Karpas-422 (cell line): ENCODE results near the gene TCP11X2. TPM values are rescaled to one million over a fixed set of nuclear protein-coding genes. Genes with fewer than 3 reads are reported as not detected.
"Not testable (repeated sequence)": the region's sequence is repeated elsewhere in the genome, so short reads cannot be mapped to it uniquely, and the experiment has no call there.

Experiments used
- DNase-seq: peaks from one replicate; pipeline ENCODE4 v3.0.0-alpha.2; 2015
- H2AFZ ChIP-seq: fragments of 200-600 bp; sonication (generic); 2 replicates; pipeline ENCODE4 v1.6.1; 2014; ENCODE audit warnings: antibody characterized with exemption, low read length, mixed read lengths
- H3K27ac ChIP-seq: fragments of 200-600 bp; sonication (generic); 2 replicates; pipeline ENCODE4 v1.5.1; 2014; ENCODE audit warnings: mild to moderate bottlenecking, low read length, moderate library complexity
- H3K27me3 ChIP-seq: fragments of 200-600 bp; sonication (generic); 2 replicates; pipeline ENCODE4 v1.6.1; 2014; ENCODE audit warnings: low read length, mixed read lengths
- H3K36me3 ChIP-seq: fragments of 200-600 bp; sonication (generic); 2 replicates; pipeline ENCODE4 v1.6.1; 2014; ENCODE audit warnings: low read length, mixed read lengths; ENCODE audit not compliant: insufficient read depth
- H3K4me1 ChIP-seq: fragments of 200-600 bp; sonication (generic); 2 replicates; pipeline ENCODE4 v1.6.1; 2014; ENCODE audit warnings: mild to moderate bottlenecking, low read length, mixed read lengths
- H3K4me2 ChIP-seq: fragments of 200-600 bp; sonication (generic); 2 replicates; pipeline ENCODE4 v1.6.1; 2014; ENCODE audit warnings: low read length, low read depth, mild to moderate bottlenecking; ENCODE audit not compliant: poor library complexity, severe bottlenecking
- H3K4me3 ChIP-seq: fragments of 200-600 bp; sonication (generic); 2 replicates; pipeline ENCODE4 v1.5.1; 2014; ENCODE audit warnings: mild to moderate bottlenecking, antibody characterized with exemption, low read length, mixed read lengths
- H3K79me2 ChIP-seq: fragments of 200-600 bp; sonication (generic); 2 replicates; pipeline ENCODE4 v1.6.1; 2014; ENCODE audit warnings: mild to moderate bottlenecking, low read length, mixed read lengths
- H3K9ac ChIP-seq: fragments of 200-600 bp; sonication (generic); 2 replicates; pipeline ENCODE4 v1.6.0; 2014; ENCODE audit warnings: low read length
- H3K9me2 ChIP-seq: fragments of 200-600 bp; sonication (generic), shearing (Covaris generic); replicated peaks from 2 replicates; pipeline ENCODE4 v1.6.0; 2014; ENCODE audit warnings: mild to moderate bottlenecking, low read length, moderate library complexity; ENCODE audit not compliant: insufficient read depth
- H3K9me3 ChIP-seq: fragments of 300-700, 200-600 bp; sonication (generic); 2 replicates; pipeline ENCODE4 v1.6.1; 2014; ENCODE audit warnings: low read length, mixed read lengths
- H4K20me1 ChIP-seq: fragments of 200-600 bp; sonication (generic); 2 replicates; pipeline ENCODE4 v1.6.1; 2014; ENCODE audit warnings: mild to moderate bottlenecking, antibody characterized with exemption, low read length, low read depth; ENCODE audit not compliant: insufficient read depth
- total RNA-seq: library from RNA; depleted of rRNA; stranded (reverse); fragments of >200 nt; shearing (Covaris generic); gene quantifications from 2 replicates; pipeline ENCODE4 v1.2.3, GENCODE V29; 2014; ENCODE audit warnings: low replicate concordance; rRNA removed

TCP11X2 gene
- total RNA-seq, 1 experiment from 2014 or later = not detected

GRCh38 chrX:102458615-102459014 is 13.0 kb downstream of the TCP11X2 start:
- not testable (repeated sequence) for H3K36me3 ChIP-seq, H3K4me1 ChIP-seq, H4K20me1 ChIP-seq, DNase-seq, H3K4me3 ChIP-seq, H3K4me2 ChIP-seq, H3K9me3 ChIP-seq, H2AFZ ChIP-seq, H3K79me2 ChIP-seq, H3K9ac ChIP-seq, H3K27me3 ChIP-seq, H3K9me2 ChIP-seq, H3K27ac ChIP-seq

- H4K20me1 ChIP-seq, H3K4me2 ChIP-seq, H3K27ac ChIP-seq, H3K79me2 ChIP-seq, H3K9ac ChIP-seq, DNase-seq, H2AFZ ChIP-seq, H3K9me3 ChIP-seq, H3K36me3 ChIP-seq, H3K27me3 ChIP-seq, H3K4me1 ChIP-seq, H3K9me2 ChIP-seq, H3K4me3 ChIP-seq: not testable (repeated sequence)
Measured at GRCh38 chrX:102439908-102440307, 31.7 kb downstream of the TCP11X2 start, which contains the start of gene NXF2B. Gene NXF2B (minus strand): TSS chrX:102440008. CDS start chrX:102380036, 59,972 bp downstream.

- not testable (repeated sequence) for H3K9ac ChIP-seq, DNase-seq, H4K20me1 ChIP-seq, H3K4me2 ChIP-seq, H3K36me3 ChIP-seq, H2AFZ ChIP-seq, H3K79me2 ChIP-seq, H3K4me3 ChIP-seq, H3K9me2 ChIP-seq, H3K9me3 ChIP-seq, H3K27ac ChIP-seq, H3K27me3 ChIP-seq, H3K4me1 ChIP-seq
Measured at GRCh38 chrX:102414493-102414892, 57.1 kb downstream of the TCP11X2 start.

Other genes starting within 250 kb of the TCP11X2 start
- gene NXF2, start 224.6 kb downstream of the TCP11X2 start, total RNA-seq = not detected in 2 replicates
- gene NXF2B, start 31.8 kb downstream of the TCP11X2 start, total RNA-seq = not detected in 2 replicates
- gene TMSB15A, start 44.9 kb upstream of the TCP11X2 start, total RNA-seq = not detected in 2 replicates
- gene ARMCX5, start 127.7 kb upstream of the TCP11X2 start, total RNA-seq = 13.5 and 16.2 TPM in 2 replicates
- 2.4 and 2.7 TPM in 2 replicates for gene GPRASP1, start 179.7 kb upstream of the TCP11X2 start, total RNA-seq
- gene GPRASP2, start 240.6 kb upstream of the TCP11X2 start, total RNA-seq = 0.97 and 1.6 TPM in 2 replicates
- 0.32 and 0.56 TPM in 2 replicates for gene GPRASP3, start 248.9 kb upstream of the TCP11X2 start, total RNA-seq